ENCODE data around the gene LLGL2. TPM values are rescaled to one million over a fixed set of nuclear protein-coding genes. Genes with fewer than 3 reads are reported as not detected.

The LLGL2 gene
- total and polyA plus RNA-seq, 2 donors (not counting 1 experiment from before 2014, with no cell fraction given) = 40.6 to 52.0 TPM

DNA sequence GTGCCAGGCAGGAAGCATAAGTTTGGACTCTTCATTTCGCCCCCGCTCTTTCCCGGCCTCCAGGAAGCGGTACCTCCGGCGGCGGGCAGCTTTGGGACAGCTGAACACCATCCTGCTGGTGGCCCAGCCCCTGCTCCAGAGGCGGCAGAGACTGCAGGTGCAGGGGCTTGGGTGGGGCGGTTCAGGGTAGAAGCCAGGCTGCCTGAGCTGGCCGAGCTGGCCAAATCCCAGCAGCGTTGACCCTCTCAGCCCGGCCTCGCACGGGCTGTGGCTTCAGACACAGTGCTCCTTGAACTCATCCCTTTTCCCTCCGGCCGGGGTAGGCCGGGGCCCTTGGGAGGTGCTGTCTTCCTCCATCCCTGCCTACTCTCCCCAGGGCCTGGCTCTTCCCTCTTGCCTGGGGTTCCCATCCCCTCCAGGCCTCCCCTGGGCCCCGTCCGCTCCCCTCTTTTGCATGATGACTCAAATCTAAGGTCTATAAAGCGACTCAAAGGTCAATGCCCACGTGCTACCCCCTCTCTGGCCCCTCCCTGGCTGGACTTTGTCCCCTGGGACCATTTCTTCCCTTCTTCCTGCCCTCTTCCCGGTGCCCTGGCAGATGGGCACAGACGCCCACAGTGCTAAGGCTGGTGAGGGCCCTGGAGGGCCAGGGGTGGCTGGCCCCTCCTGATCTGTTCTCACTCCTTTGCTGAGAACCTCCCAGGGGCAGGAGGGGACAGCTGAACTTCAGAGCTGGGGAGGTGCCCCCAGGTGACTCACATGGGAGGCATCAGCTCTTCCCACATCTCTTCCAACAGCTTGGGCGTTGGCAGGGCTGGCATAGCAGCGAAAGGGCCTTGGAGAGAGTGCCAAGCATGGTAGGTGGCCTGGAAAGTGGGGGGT is 84.8 kb downstream of the LLGL2 start:
- H3K27ac Mint-ChIP-seq = no peak overlapping the region
- no peaks in the 10 kb centered on the region for H3K4me1 ChIP-seq (ENCODE audit: control insufficient read depth in 2 of 2, insufficient read depth in 2 of 2, low read length in 2 of 2)
- H3K9me3 ChIP-seq (ENCODE audit: control extremely low read depth in 1 of 3, control insufficient read depth in 2 of 3, insufficient read depth in 1 of 3, low read length in 2 of 3) = no peaks in the 10 kb centered on the region
- H3K4me3 Mint-ChIP-seq = no peak overlapping the region
- no peak overlapping the region for H2AFZ ChIP-seq (ENCODE audit: insufficient read depth, low read depth, low read length, poor library complexity, severe bottlenecking)
- ATAC-seq (ENCODE audit: low read depth) (no peak), DNase-seq (no peak)
- no peak overlapping the region for H3K9ac ChIP-seq (ENCODE audit: low read length)
- H3K9me3 Mint-ChIP-seq (ENCODE audit: insufficient read depth) = no peaks in the 10 kb centered on the region
- POLR2A ChIA-PET = no interaction called here
- H3K27ac ChIP-seq (ENCODE audit: low read length in 2 of 2) = no peak overlapping the region
- CTCF ChIA-PET = interaction anchor here (1.1 to 1.9 kb wide), 4 partner anchors 9 to 23 kb away, joined by 3 to 8 read pairs (median 5); partner anchors contain the start of gene SMIM5
- intact Hi-C loops (cut with micrococcal nuclease) = no loop called here
- H3K27me3 ChIP-seq (replicated peaks in 1 of 4; ENCODE audit: control extremely low read depth in 1 of 4, control insufficient read depth in 3 of 4, insufficient read depth in 4 of 4, low read length in 3 of 4) = no peaks in the 10 kb centered on the region
- no peaks in the 10 kb centered on the region for H3K79me2 ChIP-seq (ENCODE audit: control insufficient read depth, insufficient read depth, low read length)
- no peak overlapping the region for H3K4me2 ChIP-seq (replicated peaks; ENCODE audit: low read depth, low read length, poor library complexity, severe bottlenecking)
- no peaks in the 10 kb centered on the region for H3K4me1 Mint-ChIP-seq
- H3K4me3 ChIP-seq (ENCODE audit: control extremely low read depth in 1 of 5, extremely low read depth in 1 of 5, insufficient read depth in 1 of 5, low read depth in 2 of 5, low read length in 4 of 5) = no peak overlapping the region
- no peak for TF ChIP-seq EZH2 (IDR thresholded peaks at IDR 0.05; ENCODE audit: borderline replicate concordance, insufficient read depth, low read depth, low read length, poor library complexity, severe bottlenecking)
- TF ChIP-seq, protein P1, sequence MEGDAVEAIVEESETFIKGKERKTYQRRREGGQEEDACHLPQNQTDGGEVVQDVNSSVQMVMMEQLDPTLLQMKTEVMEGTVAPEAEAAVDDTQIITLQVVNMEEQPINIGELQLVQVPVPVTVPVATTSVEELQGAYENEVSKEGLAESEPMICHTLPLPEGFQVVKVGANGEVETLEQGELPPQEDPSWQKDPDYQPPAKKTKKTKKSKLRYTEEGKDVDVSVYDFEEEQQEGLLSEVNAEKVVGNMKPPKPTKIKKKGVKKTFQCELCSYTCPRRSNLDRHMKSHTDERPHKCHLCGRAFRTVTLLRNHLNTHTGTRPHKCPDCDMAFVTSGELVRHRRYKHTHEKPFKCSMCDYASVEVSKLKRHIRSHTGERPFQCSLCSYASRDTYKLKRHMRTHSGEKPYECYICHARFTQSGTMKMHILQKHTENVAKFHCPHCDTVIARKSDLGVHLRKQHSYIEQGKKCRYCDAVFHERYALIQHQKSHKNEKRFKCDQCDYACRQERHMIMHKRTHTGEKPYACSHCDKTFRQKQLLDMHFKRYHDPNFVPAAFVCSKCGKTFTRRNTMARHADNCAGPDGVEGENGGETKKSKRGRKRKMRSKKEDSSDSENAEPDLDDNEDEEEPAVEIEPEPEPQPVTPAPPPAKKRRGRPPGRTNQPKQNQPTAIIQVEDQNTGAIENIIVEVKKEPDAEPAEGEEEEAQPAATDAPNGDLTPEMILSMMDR (IDR thresholded peaks at IDR 0.05) = no peak
- 88% methylated on average over 23 of the region's 25 CpGs for WGBS (ENCODE audit: insufficient coverage)
- no peaks in the 10 kb centered on the region for H4K20me1 ChIP-seq (ENCODE audit: control insufficient read depth, insufficient read depth, low read length, poor library complexity, severe bottlenecking)
- H3K27me3 Mint-ChIP-seq = no peaks in the 10 kb centered on the region
- peaks cover 1 to 30% of the 10 kb centered on the region in 2 experiments for H3K36me3 ChIP-seq (replicated peaks in 1 of 2; ENCODE audit: control extremely low read depth in 1 of 2, control insufficient read depth in 1 of 2, extremely low read depth in 1 of 2, insufficient read depth in 2 of 2, low read length in 1 of 2)

DNA sequence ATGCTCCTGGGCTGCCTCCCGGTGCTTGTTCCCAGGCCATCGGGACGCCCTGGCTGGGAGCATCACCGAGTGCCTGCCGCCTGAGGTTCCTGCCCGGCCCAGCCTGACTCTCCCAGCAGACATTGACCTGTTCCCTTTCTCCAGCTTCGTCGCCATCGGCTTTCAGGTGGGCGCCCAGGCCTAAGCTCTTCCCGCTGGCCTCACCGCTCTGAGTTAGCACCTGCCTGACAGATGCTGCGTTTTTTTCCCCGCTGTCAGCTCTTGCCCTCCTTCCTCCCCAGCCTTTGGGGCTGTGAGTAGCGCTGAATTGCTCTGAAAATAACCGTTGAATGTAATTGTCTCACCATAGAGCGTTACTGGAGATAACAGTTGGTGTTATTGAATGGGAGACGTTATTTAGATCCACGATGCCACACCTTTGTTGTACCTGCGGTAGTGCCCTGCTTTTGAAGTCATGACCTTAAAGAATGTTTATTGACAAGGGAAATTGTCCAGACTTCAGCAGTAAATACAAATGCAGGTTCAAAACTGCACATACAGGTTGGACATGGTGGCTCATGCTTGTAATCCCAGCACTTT is 86.4 kb downstream of the LLGL2 start:
- no peak overlapping the region for H2AFZ ChIP-seq (ENCODE audit: insufficient read depth, low read depth, low read length, poor library complexity, severe bottlenecking)
- no peak for DNase-seq
- no peak overlapping the region for H3K4me2 ChIP-seq (replicated peaks; ENCODE audit: low read depth, low read length, poor library complexity, severe bottlenecking)
- no peaks in the 10 kb centered on the region for H3K9me3 ChIP-seq (ENCODE audit: control extremely low read depth in 1 of 3, control insufficient read depth in 2 of 3, insufficient read depth in 1 of 3, low read length in 2 of 3)
- TF ChIP-seq EZH2 (IDR thresholded peaks at IDR 0.05; ENCODE audit: borderline replicate concordance, insufficient read depth, low read depth, low read length, poor library complexity, severe bottlenecking) = no peak
- TF ChIP-seq, protein P1 (IDR thresholded peaks at IDR 0.05) = no peak
- H4K20me1 ChIP-seq (ENCODE audit: control insufficient read depth, insufficient read depth, low read length, poor library complexity, severe bottlenecking) = no peaks in the 10 kb centered on the region
- ChIA-PET CTCF (interaction anchor here (0.6 to 1.9 kb wide), 4 partner anchors 10 to 29 kb away, joined by 3 to 8 read pairs (median 6); partner anchors contain the start of gene SMIM5), POLR2A (no interaction called here)
- Mint-ChIP-seq H3K4me1 (no peaks in the 10 kb centered on the region), H3K27ac (no peak overlapping the region), H3K4me3 (no peak overlapping the region), H3K9me3 (ENCODE audit: insufficient read depth) (no peaks in the 10 kb centered on the region), H3K27me3 (no peaks in the 10 kb centered on the region)
- no peak overlapping the region for H3K9ac ChIP-seq (ENCODE audit: low read length)
- intact Hi-C loops (cut with micrococcal nuclease) = no loop called here
- H3K4me1 ChIP-seq (ENCODE audit: control insufficient read depth in 2 of 2, insufficient read depth in 2 of 2, low read length in 2 of 2) = no peaks in the 10 kb centered on the region
- peaks cover 1 to 44% of the 10 kb centered on the region in 2 experiments for H3K36me3 ChIP-seq (replicated peaks in 1 of 2; ENCODE audit: control extremely low read depth in 1 of 2, control insufficient read depth in 1 of 2, extremely low read depth in 1 of 2, insufficient read depth in 2 of 2, low read length in 1 of 2)
- no peak overlapping the region for H3K4me3 ChIP-seq (ENCODE audit: control extremely low read depth in 1 of 5, extremely low read depth in 1 of 5, insufficient read depth in 1 of 5, low read depth in 2 of 5, low read length in 4 of 5)
- H3K79me2 ChIP-seq (ENCODE audit: control insufficient read depth, insufficient read depth, low read length) = no peaks in the 10 kb centered on the region
- H3K27me3 ChIP-seq (replicated peaks in 1 of 4; ENCODE audit: control extremely low read depth in 1 of 4, control insufficient read depth in 3 of 4, insufficient read depth in 4 of 4, low read length in 3 of 4) = no peaks in the 10 kb centered on the region
- ATAC-seq (ENCODE audit: low read depth) = no peak
- H3K27ac ChIP-seq (ENCODE audit: low read length in 2 of 2) = no peak overlapping the region
- 99% methylated on average over 14 of the region's 20 CpGs for WGBS (ENCODE audit: insufficient coverage)
